ENCODE measurements around the gene RGS14.

- no peak for TF ChIP-seq TOX (CRISPR knock-in tag; IDR thresholded peaks at IDR 0.05; ENCODE audit: borderline replicate concordance)
- TF ChIP-seq PATZ1 (CRISPR knock-in tag; IDR thresholded peaks at IDR 0.05; ENCODE audit: borderline replicate concordance): no peak
- no peak for TF ChIP-seq CREB5 (CRISPR knock-in tag; IDR thresholded peaks at IDR 0.05; ENCODE audit: low read depth)
- TF ChIP-seq ZC3H10 (CRISPR knock-in tag; IDR thresholded peaks at IDR 0.05): no peak
- TF ChIP-seq ZFP3 (CRISPR knock-in tag; IDR thresholded peaks at IDR 0.05): no peak
- no peak for TF ChIP-seq RARB (CRISPR knock-in tag; IDR thresholded peaks at IDR 0.05)
- no peak for TF ChIP-seq ARNTL (CRISPR knock-in tag; IDR thresholded peaks at IDR 0.05; ENCODE audit: borderline replicate concordance, low read depth)
- TF ChIP-seq CSRNP3 (CRISPR knock-in tag; IDR thresholded peaks at IDR 0.05): no peak
- TF ChIP-seq POU6F1 (CRISPR knock-in tag; IDR thresholded peaks at IDR 0.05; ENCODE audit: borderline replicate concordance, low read depth): no peak
- TF ChIP-seq ESRRG (CRISPR knock-in tag; IDR thresholded peaks at IDR 0.05): no peak
- TF ChIP-seq PPARA (CRISPR knock-in tag; IDR thresholded peaks at IDR 0.05; ENCODE audit: borderline replicate concordance): no peak
Measured at GRCh38 chr5:177313561-177314259, 44.0 kb upstream of the RGS14 start.
